GM12865 (cell line): ENCODE data around the gene FZD10.

Experiments
- DNase-seq: peaks from one replicate; pipeline ENCODE4 v3.0.0; 2010; ENCODE audit warnings: low read depth
- H3K4me3 ChIP-seq: 2 replicates; pipeline ENCODE4 v1.5.1; 2011; ENCODE audit warnings: mild to moderate bottlenecking, low read depth, low read length, control low read depth
- TF ChIP-seq, protein P1 (sequence below): IDR thresholded peaks from 2 replicates; pipeline ENCODE4 v1.5.1; 2011; ENCODE audit warnings: low read length, control low read depth, low read depth, inconsistent platforms; ENCODE audit not compliant: insufficient read depth; ENCODE audit errors: missing control alignments

FZD10 gene

DNA sequence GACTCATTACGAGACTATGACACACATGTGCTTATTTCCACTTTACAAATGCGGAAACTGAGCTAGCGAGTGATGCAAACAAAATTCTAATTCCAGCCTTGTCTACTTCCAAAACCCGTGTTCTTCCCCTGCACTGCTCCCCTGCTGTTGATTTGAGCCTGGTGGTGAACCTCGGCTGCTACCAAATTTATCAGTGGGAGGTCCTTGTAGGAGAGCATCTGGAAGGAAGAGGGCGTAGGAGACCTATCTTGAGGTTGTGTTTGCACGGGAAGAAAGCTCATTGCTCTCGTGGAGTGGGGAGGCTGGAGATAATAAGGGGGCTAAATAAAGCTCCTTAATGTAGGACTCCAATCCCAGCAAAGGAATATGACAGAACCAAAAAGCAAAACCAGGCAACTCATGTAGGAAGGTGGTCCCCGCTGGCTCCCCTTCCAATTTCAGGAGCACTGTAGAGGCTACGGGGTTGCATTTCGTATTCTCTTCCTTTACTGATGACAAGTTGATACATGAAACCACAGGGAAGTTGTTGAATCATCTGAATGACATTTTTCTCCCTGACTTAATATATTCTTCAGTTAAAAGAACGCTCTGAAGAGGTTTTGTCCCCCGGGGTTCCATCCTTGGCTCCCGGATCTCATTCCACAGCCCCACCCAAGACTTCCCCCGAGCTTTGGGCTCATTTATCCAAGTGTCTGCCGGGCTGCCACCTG, 52.6 kb downstream of the FZD10 start:
- TF ChIP-seq, protein P1, sequence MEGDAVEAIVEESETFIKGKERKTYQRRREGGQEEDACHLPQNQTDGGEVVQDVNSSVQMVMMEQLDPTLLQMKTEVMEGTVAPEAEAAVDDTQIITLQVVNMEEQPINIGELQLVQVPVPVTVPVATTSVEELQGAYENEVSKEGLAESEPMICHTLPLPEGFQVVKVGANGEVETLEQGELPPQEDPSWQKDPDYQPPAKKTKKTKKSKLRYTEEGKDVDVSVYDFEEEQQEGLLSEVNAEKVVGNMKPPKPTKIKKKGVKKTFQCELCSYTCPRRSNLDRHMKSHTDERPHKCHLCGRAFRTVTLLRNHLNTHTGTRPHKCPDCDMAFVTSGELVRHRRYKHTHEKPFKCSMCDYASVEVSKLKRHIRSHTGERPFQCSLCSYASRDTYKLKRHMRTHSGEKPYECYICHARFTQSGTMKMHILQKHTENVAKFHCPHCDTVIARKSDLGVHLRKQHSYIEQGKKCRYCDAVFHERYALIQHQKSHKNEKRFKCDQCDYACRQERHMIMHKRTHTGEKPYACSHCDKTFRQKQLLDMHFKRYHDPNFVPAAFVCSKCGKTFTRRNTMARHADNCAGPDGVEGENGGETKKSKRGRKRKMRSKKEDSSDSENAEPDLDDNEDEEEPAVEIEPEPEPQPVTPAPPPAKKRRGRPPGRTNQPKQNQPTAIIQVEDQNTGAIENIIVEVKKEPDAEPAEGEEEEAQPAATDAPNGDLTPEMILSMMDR = no peak
- no peak overlapping the region for H3K4me3 ChIP-seq
- no peak for DNase-seq
